NCI-H187 treated with DMSO at 0.1 percent for 48 hours (cell line): ENCODE results near the gene SGF29.
"Not testable (repeated sequence)": the region's sequence is repeated elsewhere in the genome, so short reads cannot be mapped to it uniquely, and the experiment has no call there.

Source experiments
- DNase-seq: peaks from one replicate; lab custom pipeline; 2025; lab: John Stamatoyannopoulos, UW

The SGF29 gene

GRCh38 chr16:28612359-28613280, 58.9 kb downstream of the SGF29 start:
- DNase-seq, result not testable (repeated sequence)

- not testable (repeated sequence) for DNase-seq
Observed at GRCh38 chr16:28613912-28614311, 60.2 kb downstream of the SGF29 start.

GRCh38 chr16:28614561-28614960, 60.8 kb downstream of the SGF29 start:
- not testable (repeated sequence) for DNase-seq

- DNase-seq, result not testable (repeated sequence)
Observed at GRCh38 chr16:28615486-28616223, 61.9 kb downstream of the SGF29 start.

- not testable (repeated sequence) for DNase-seq
Observed at GRCh38 chr16:28616224-28616577, 62.5 kb downstream of the SGF29 start.

GRCh38 chr16:28616636-28617035, 62.9 kb downstream of the SGF29 start:
- no peak for DNase-seq

- no peak for DNase-seq
Observed at GRCh38 chr16:28617874-28618273, 64.2 kb downstream of the SGF29 start.

- not testable (repeated sequence) for DNase-seq
Observed at GRCh38 chr16:28620316-28620715, 66.6 kb downstream of the SGF29 start.

GRCh38 chr16:28621481-28622155, 67.9 kb downstream of the SGF29 start:
- no peak for DNase-seq

- DNase-seq, result not testable (repeated sequence)
Observed at GRCh38 chr16:28622532-28623171, 68.9 kb downstream of the SGF29 start.

GRCh38 chr16:28623172-28623711, 69.5 kb downstream of the SGF29 start:
- no peak for DNase-seq

GRCh38 chr16:28630905-28631304, 77.2 kb downstream of the SGF29 start:
- DNase-seq, result not testable (repeated sequence)

GRCh38 chr16:28636093-28636823, 82.5 kb downstream of the SGF29 start:
- not testable (repeated sequence) for DNase-seq

- DNase-seq, result not testable (repeated sequence)
Observed at GRCh38 chr16:28637765-28638164, 84.0 kb downstream of the SGF29 start, which contains the start of gene NPIPB8. NPIPB8 (plus strand) TSS chr16:28638065; CDS start chr16:28638361, 296 bp downstream.

GRCh38 chr16:28638359-28638758, 84.6 kb downstream of the SGF29 start:
- not testable (repeated sequence) for DNase-seq

- DNase-seq, result not testable (repeated sequence)
Observed at GRCh38 chr16:28639959-28640358, 86.2 kb downstream of the SGF29 start.
